Endodermal cell (in vitro differentiated cells): ENCODE results near the gene PRKAB2. TPM values are rescaled to one million over a fixed set of nuclear protein-coding genes. Genes with fewer than 3 reads are reported as not detected.

Experiments
- DNase-seq: peaks from one replicate; pipeline ENCODE4 v3.0.0-alpha.2; 2017
- H3K27ac ChIP-seq: 2 replicates; pipeline ENCODE4 v1.5.1; 2013; ENCODE audit warnings: mild to moderate bottlenecking, low read depth, low read length, moderate library complexity
- H3K27me3 ChIP-seq: 2 replicates; pipeline ENCODE4 v1.6.1; 2013; ENCODE audit warnings: mild to moderate bottlenecking, low read length, moderate library complexity; ENCODE audit not compliant: insufficient read depth, control insufficient read depth, poor library complexity, severe bottlenecking
- H3K36me3 ChIP-seq: 2 replicates; pipeline ENCODE4 v1.7.0; 2013; ENCODE audit warnings: mild to moderate bottlenecking, low read length, moderate library complexity; ENCODE audit not compliant: control insufficient read depth, insufficient read depth
- H3K4me1 ChIP-seq: one replicate; pipeline ENCODE4 v1.7.0; 2013; ENCODE audit warnings: low read length; ENCODE audit not compliant: control insufficient read depth, insufficient read depth
- H3K4me3 ChIP-seq: 2 replicates; pipeline ENCODE4 v1.5.1; 2013; ENCODE audit warnings: mild to moderate bottlenecking, low read length, moderate library complexity
- H3K9ac ChIP-seq: 2 replicates; pipeline ENCODE4 v1.6.1; 2013; ENCODE audit warnings: mild to moderate bottlenecking, low read length, moderate library complexity; ENCODE audit not compliant: poor library complexity, severe bottlenecking; ENCODE audit errors: extremely low read depth
- H3K9me3 ChIP-seq: 2 replicates; pipeline ENCODE4 v1.6.1; 2013; ENCODE audit warnings: mild to moderate bottlenecking, low read length, moderate library complexity; ENCODE audit not compliant: control insufficient read depth
- H3K27ac Mint-ChIP-seq: 2 replicates; pipeline ENCODE4 v1.8.0; 2020; ENCODE audit warnings: mixed read lengths
- H3K27me3 Mint-ChIP-seq: 2 replicates; pipeline ENCODE4 v1.8.0; 2021; ENCODE audit warnings: mild to moderate bottlenecking, mixed read lengths; ENCODE audit not compliant: insufficient read depth
- H3K36me3 Mint-ChIP-seq: 2 replicates; pipeline ENCODE4 v1.8.0; 2020; ENCODE audit warnings: low read depth, mixed read lengths
- H3K4me1 Mint-ChIP-seq: 2 replicates; pipeline ENCODE4 v1.8.0; 2020; ENCODE audit warnings: mixed read lengths
- H3K4me3 Mint-ChIP-seq: 2 replicates; pipeline ENCODE4 v1.8.0; 2020; ENCODE audit warnings: mild to moderate bottlenecking, moderate library complexity, mixed read lengths
- H3K9me3 Mint-ChIP-seq: 2 replicates; pipeline ENCODE4 v1.8.0; 2020; ENCODE audit warnings: mild to moderate bottlenecking, mixed read lengths
- CTCF ChIP-seq: fragments of 200-600 bp; sonication (generic); conservative IDR thresholded peaks from 2 replicates; pipeline ENCODE4 v1.5.0; 2021; ENCODE audit warnings: antibody characterized with exemption, mild to moderate bottlenecking
- WGBS, 2 experiments: methylation state at CpG; one replicate each; pipeline versions ENCODE4 v1.1.5 to v1.1.7; 2013; ENCODE audit warnings: missing lambda C conversion rate in 2 of 2, mixed read lengths in 1 of 2; ENCODE audit not compliant: insufficient coverage in 1 of 2, insufficient read length in 1 of 2; 5-methylcytosine and 5-hydroxymethylcytosine counted together
- long read RNA-seq, 4 experiments: library from polyadenylated mRNA in 2 of 4; library from RNA in 1 of 4; library from capped mRNA in 1 of 4; stranded (forward) in 3 of 4; unstranded in 1 of 4; transcript quantifications; one replicate each; pipeline ENCODE4 v2.0.0, GENCODE V29; 2020 to 2021; ENCODE audit warnings: inconsistent platforms in 1 of 4
- polyA plus RNA-seq, 2 experiments: library from polyadenylated mRNA; stranded (reverse); fragments of 50-300 nt; gene quantifications; one replicate each; pipeline ENCODE4 v1.2.3, GENCODE V29; 2013
- total RNA-seq, 2 donors: library from RNA; stranded (reverse); fragmentation: NEBNext Ultra II Directional in 1 of 2; extraction: Animal tissue kit (Norgen Biotek cat#: 25700) in 1 of 2; gene quantifications; 2 replicates in 1 of 2; 3 replicates in 1 of 2; pipeline ENCODE4 v1.2.1, GENCODE V29; 2021

PRKAB2 gene, protein sequence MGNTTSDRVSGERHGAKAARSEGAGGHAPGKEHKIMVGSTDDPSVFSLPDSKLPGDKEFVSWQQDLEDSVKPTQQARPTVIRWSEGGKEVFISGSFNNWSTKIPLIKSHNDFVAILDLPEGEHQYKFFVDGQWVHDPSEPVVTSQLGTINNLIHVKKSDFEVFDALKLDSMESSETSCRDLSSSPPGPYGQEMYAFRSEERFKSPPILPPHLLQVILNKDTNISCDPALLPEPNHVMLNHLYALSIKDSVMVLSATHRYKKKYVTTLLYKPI
- total RNA-seq: 10 to 100 TPM; 50.5 to 83.5 TPM
- polyA plus RNA-seq (2013, experiment 1 of 2): 38.7 TPM
- polyA plus RNA-seq (2013, experiment 2 of 2): 37.8 TPM
- long read RNA-seq, experiment 1, partial matches to known transcripts: 5 of 36 reads
- long read RNA-seq, experiment 1, other reads (novel, unspliced or antisense): 31 of 36 reads
- long read RNA-seq, experiment 2, full-length matches to known transcripts: 42 of 176 reads
- long read RNA-seq, experiment 2, partial matches to known transcripts: 57 of 176 reads
- long read RNA-seq, experiment 2, other reads (novel, unspliced or antisense): 77 of 176 reads
- long read RNA-seq, experiment 3, full-length matches to known transcripts: 19 of 113 reads
- long read RNA-seq, experiment 3, partial matches to known transcripts: 42 of 113 reads
- long read RNA-seq, experiment 3, other reads (novel, unspliced or antisense): 52 of 113 reads
- long read RNA-seq, experiment 4, full-length matches to known transcripts: 3 of 30 reads
- long read RNA-seq, experiment 4, partial matches to known transcripts: 8 of 30 reads
- long read RNA-seq, experiment 4, other reads (novel, unspliced or antisense): 19 of 30 reads

DNA sequence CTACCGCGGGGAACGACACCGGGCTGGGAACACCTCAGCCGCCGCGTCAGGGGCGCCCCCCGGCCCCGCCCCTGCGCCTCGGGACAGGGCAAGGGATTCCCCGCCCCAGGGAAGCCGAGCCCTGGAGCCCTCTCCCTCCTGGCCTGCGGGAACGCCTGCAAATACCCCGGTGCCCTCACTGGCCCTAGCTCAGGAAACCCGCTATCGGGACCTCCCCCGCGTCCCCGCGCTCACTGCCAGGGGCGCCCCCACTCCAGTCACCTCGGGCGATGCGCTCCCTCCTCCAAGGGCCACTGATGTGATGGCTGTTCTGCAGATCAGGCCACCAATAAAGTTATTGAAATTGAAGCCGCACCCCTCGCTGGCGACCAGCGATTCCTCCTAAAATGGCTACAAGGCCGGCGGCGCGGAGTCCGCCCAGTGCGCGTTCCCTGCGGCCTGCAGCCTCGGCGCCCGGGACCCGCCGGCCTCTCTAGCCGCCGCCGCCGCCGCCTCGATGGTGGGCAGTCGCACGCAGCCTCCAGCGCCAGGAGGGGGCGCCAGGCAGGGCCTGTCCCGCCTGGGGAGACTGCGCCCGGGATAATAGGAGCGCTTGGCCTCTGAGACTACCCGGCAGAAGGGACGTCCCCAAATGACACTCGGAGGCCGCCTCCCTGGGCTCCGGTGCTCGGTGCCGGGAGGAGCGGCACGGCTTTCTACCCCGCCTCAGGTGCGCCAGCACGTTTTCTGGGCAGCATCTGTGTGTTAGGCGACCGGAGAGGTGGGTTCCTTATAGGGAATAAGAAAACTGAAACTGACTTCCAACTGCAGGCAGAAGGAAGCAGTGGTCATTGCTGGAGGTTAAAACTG lies at the start of gene PRKAB2:
Gene PRKAB2, minus strand, starts transcription at position 303 of the 849 bp plus-strand sequence. CDS start 326 bp downstream, outside the sequence.
- no peaks in the 10 kb centered on the region for H3K9me3 ChIP-seq
- Mint-ChIP-seq H3K4me1 (peaks cover 35% of the 10 kb centered on the region), H3K27ac (peak within 1 kb of the TSS; percentile 98), H3K27me3 (peaks cover under 1% of the 10 kb centered on the region), H3K9me3 (peaks cover 2% of the 10 kb centered on the region), H3K4me3 (peak within 1 kb of the TSS; percentile 92), H3K36me3 (peaks cover 23% of the 10 kb centered on the region)
- peak within 1 kb of the TSS; percentile 74 for H3K9ac ChIP-seq
- peaks cover 4% of the 10 kb centered on the region for H3K4me1 ChIP-seq
- peak; percentile 98 for DNase-seq
- 0 to 1% methylated on average over 37 to 72 of the region's 72 CpGs for WGBS, 2 experiments
- peak within 1 kb of the TSS; percentile 99 for H3K4me3 ChIP-seq
- peaks cover 11% of the 10 kb centered on the region for H3K36me3 ChIP-seq
- H3K27ac ChIP-seq: peak within 1 kb of the TSS; percentile 75
- no peaks in the 10 kb centered on the region for H3K27me3 ChIP-seq
- TF ChIP-seq CTCF: peak; percentile 99

DNA sequence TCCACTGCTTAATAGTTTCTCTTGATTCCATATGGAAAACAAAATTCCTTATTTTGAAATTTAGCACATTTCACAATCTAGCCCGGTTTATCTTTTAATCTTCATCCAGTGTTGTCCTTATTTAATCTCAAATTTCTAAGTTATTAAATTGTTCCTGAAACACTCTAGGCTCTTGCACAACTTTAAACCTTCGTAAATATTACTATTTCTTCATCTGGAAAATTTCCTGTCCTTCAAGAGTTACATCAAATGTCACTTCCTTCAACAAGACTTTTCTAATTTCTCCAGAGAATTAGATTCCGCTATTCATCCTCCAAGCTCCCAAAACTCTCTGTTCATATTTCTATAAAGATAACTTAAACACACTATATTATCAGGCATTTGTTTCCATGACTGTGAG lies 46.3 kb upstream of the PRKAB2 start:
- Mint-ChIP-seq H3K4me1 (peaks cover 29% of the 10 kb centered on the region), H3K4me3 (no peak overlapping the region), H3K36me3 (peaks cover 2% of the 10 kb centered on the region), H3K9me3 (no peaks in the 10 kb centered on the region), H3K27ac (no peak overlapping the region), H3K27me3 (peaks cover 6% of the 10 kb centered on the region)
- H3K9ac ChIP-seq: no peak overlapping the region
- no peaks in the 10 kb centered on the region for H3K36me3 ChIP-seq
- WGBS, 2 experiments: 86 to 95% methylated on average over 2 of the region's 3 CpGs
- no peaks in the 10 kb centered on the region for H3K9me3 ChIP-seq
- H3K27ac ChIP-seq: no peak overlapping the region
- no peak overlapping the region for H3K4me3 ChIP-seq
- no peak for DNase-seq
- no peaks in the 10 kb centered on the region for H3K27me3 ChIP-seq
- no peak for TF ChIP-seq CTCF
- peaks cover 8% of the 10 kb centered on the region for H3K4me1 ChIP-seq

DNA sequence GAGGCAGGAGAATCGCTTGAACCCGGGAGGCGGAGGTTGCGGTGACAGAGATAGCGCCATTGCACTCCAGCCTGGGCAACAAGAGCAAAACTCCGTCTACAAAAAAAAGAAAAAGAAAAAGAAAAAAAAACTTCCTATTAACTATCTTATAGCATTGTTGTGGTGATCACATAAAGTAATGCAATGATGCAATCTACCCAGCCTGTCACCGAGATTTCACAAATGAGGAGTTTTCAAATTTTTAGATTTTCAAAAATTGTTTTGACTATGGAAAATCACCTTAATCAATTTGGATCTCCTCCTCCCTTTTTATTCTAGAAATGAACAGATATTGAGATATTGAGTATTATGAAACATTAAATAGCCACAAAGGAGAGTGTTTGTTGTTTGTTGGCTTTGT lies 44.9 kb upstream of the PRKAB2 start:
- Mint-ChIP-seq H3K27ac (no peak overlapping the region), H3K36me3 (peaks cover 2% of the 10 kb centered on the region), H3K27me3 (peaks cover 2% of the 10 kb centered on the region), H3K9me3 (no peaks in the 10 kb centered on the region), H3K4me1 (peaks cover 36% of the 10 kb centered on the region), H3K4me3 (no peak overlapping the region)
- H3K4me1 ChIP-seq: peaks cover 15% of the 10 kb centered on the region
- WGBS, 2 experiments: 97 to 100% methylated on average over 4 to 6 of the region's 7 CpGs
- no peaks in the 10 kb centered on the region for H3K36me3 ChIP-seq
- no peak overlapping the region for H3K27ac ChIP-seq
- no peak for TF ChIP-seq CTCF
- no peak overlapping the region for H3K4me3 ChIP-seq
- no peaks in the 10 kb centered on the region for H3K9me3 ChIP-seq
- H3K27me3 ChIP-seq: no peaks in the 10 kb centered on the region
- no peak for DNase-seq
- H3K9ac ChIP-seq: no peak overlapping the region
